Esophagus squamous epithelium (tissue), 5 donors: ENCODE data around the gene ABHD2. TPM values are rescaled to one million over a fixed set of nuclear protein-coding genes. Genes with fewer than 3 reads are reported as not detected.

Experiments used
- DNase-seq: peaks from one replicate; lab custom pipeline; 2025; lab: John Stamatoyannopoulos, UW
- H3K27ac ChIP-seq, 4 donors: fragments of 200-600 bp; sonication (generic); one replicate each; pipeline ENCODE4 v1.5.1; 2016 to 2019; ENCODE audit warnings: mild to moderate bottlenecking in 1 of 4
- H3K27me3 ChIP-seq, 4 donors: fragments of 200-600 bp; sonication (generic); 1 replicate in 3 of 4; 2 replicates in 1 of 4; pipeline versions ENCODE4 v1.5.1 to v1.6.0; 2017 to 2021; ENCODE audit warnings: antibody characterized with exemption in 1 of 4
- H3K36me3 ChIP-seq, 3 donors: fragments of 200-600 bp; sonication (generic); one replicate each; pipeline ENCODE4 v1.5.1; 2016 to 2019
- H3K4me1 ChIP-seq, 3 donors: fragments of 200-600 bp; sonication (generic); one replicate each; pipeline ENCODE4 v1.5.1; 2017 to 2019
- H3K4me3 ChIP-seq, 4 donors: fragments of 200-600 bp; sonication (generic); 1 replicate in 3 of 4; 2 replicates in 1 of 4; pipeline ENCODE4 v1.5.1; 2016 to 2019; ENCODE audit warnings: mild to moderate bottlenecking in 2 of 4, moderate library complexity in 1 of 4
- H3K9me3 ChIP-seq, 3 donors: fragments of 200-600 bp; sonication (generic); one replicate each; pipeline ENCODE4 v1.5.1; 2016 to 2019
- POLR2A ChIP-seq, 4 donors: fragments of 450-650 bp; IDR thresholded peaks; one replicate each; pipeline ENCODE4 v1.6.1; 2017; ENCODE audit warnings: antibody characterized with exemption in 4 of 4, mild to moderate bottlenecking in 4 of 4, moderate library complexity in 3 of 4
- WGBS, 2 donors: methylation state at CpG; one replicate each; pipeline ENCODE4 v1.1.5; 2018; 5-methylcytosine and 5-hydroxymethylcytosine counted together
- intact Hi-C: fragments of 100-400 bp; cut with DNase I; formaldehyde crosslinking; loops from one replicate; pipeline ENCODE4 v1.15.0; 2022
- total RNA-seq, 4 donors: library from RNA; depleted of rRNA; stranded (reverse); fragments of >200 nt; gene quantifications; one replicate each; pipeline ENCODE4 v1.1.0, GENCODE V29; 2016
- TF ChIP-seq, protein P1 (sequence below), 6 experiments: fragments of 450-650 bp in 4 of 6; fragments of 200-600 bp in 2 of 6; sonication (generic) in 2 of 6; IDR thresholded peaks; one replicate each; pipeline ENCODE4 v1.5.1; 2016 to 2019; ENCODE audit warnings: antibody characterized with exemption in 6 of 6, mild to moderate bottlenecking in 4 of 6, moderate library complexity in 4 of 6
- donor health status: DM: yes; HTN: yes; CAD: no.

The ABHD2 gene
- total RNA-seq, 4 donors from 2014 or later, result 31.0 to 49.3 (median 35.3) TPM

- WGBS, 2 donors, result 29 to 32% methylated on average over 4 of the region's 4 CpGs
- Histone ChIP-seq H3K27me3 (no peaks in the 10 kb centered on the region), H3K27ac (peak overlapping the region; percentile 56 to 83 (median 80)), H3K9me3 (no peaks in the 10 kb centered on the region), H3K4me1 (peaks cover 9 to 93% (median 60%) of the 10 kb centered on the region in 3 donors), H3K4me3 (no peak overlapping the region), H3K36me3 (peaks cover 0 to 15% (median 0%) of the 10 kb centered on the region in 3 donors)
- intact Hi-C loops, result no loop called here
- TF ChIP-seq, protein P1, sequence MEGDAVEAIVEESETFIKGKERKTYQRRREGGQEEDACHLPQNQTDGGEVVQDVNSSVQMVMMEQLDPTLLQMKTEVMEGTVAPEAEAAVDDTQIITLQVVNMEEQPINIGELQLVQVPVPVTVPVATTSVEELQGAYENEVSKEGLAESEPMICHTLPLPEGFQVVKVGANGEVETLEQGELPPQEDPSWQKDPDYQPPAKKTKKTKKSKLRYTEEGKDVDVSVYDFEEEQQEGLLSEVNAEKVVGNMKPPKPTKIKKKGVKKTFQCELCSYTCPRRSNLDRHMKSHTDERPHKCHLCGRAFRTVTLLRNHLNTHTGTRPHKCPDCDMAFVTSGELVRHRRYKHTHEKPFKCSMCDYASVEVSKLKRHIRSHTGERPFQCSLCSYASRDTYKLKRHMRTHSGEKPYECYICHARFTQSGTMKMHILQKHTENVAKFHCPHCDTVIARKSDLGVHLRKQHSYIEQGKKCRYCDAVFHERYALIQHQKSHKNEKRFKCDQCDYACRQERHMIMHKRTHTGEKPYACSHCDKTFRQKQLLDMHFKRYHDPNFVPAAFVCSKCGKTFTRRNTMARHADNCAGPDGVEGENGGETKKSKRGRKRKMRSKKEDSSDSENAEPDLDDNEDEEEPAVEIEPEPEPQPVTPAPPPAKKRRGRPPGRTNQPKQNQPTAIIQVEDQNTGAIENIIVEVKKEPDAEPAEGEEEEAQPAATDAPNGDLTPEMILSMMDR (IDR thresholded peaks at IDR 0.05), result no peak
- TF ChIP-seq POLR2A (IDR thresholded peaks at IDR 0.05), result no peak
- DNase-seq, result no peak
Observed at GRCh38 chr15:89105147-89105546, 16.9 kb downstream of the ABHD2 start.

DNA sequence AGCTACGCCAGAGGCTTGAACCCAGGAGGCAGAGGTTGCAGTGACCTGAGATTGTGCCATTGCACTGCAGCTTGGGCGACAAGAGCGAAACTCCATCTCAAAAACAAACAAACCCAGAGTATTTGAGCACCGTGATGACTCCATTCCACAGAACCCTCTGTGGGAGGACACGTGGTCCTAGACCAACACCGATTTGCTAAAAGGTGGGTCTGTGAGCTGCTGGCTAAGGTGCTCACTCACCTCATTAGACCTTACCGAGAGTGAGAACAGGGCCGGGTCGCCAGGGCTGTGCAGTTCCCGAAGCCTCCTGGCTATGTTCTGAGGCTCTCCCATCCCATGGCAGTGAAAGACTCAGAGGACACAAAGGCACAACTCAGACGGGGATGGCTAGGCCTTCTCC, 17.9 kb downstream of the ABHD2 start:
- peaks cover 9 to 82% (median 55%) of the 10 kb centered on the region in 3 donors for H3K4me1 ChIP-seq
- H3K36me3 ChIP-seq, result peaks cover 0 to 15% (median 0%) of the 10 kb centered on the region in 3 donors
- no peak for DNase-seq
- H3K9me3 ChIP-seq, result no peaks in the 10 kb centered on the region
- no peak overlapping the region for H3K4me3 ChIP-seq
- 85 to 97% methylated on average over 7 to 9 of the region's 11 CpGs for WGBS, 2 donors
- H3K27me3 ChIP-seq, result no peaks in the 10 kb centered on the region
- no peak for TF ChIP-seq POLR2A (IDR thresholded peaks at IDR 0.05)
- TF ChIP-seq, protein P1 (IDR thresholded peaks at IDR 0.05), result no peak
- intact Hi-C loops, result no loop called here
- peak overlapping the region in 3 of 4 donors; percentile 31 to 83 (median 78) for H3K27ac ChIP-seq

DNA sequence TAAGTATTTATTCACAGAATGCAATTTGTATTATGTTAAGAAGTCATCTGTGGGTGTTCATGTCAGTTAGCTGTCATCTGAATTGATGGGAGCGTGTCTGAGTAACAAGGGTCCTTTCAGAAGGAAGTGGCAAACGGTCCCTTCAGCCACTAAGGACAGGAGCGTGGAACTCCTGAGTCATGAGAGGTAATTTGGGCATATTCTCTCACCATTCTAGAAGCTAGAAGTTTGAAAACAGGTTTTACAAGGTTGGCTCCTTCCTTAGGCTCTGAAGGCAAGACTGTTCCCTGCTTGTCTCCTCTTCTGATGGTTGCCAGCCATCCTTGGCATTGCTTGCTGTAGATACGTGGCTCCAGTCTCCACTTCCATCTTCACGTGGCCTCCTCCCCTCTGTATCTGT, 19.7 kb downstream of the ABHD2 start:
- no peak for DNase-seq
- TF ChIP-seq, protein P1 (IDR thresholded peaks at IDR 0.05), result no peak
- WGBS, 2 donors, result 28 to 50% methylated on average over 5 of the region's 5 CpGs
- Histone ChIP-seq H3K27me3 (no peaks in the 10 kb centered on the region), H3K9me3 (no peaks in the 10 kb centered on the region), H3K27ac (peak overlapping the region; percentile 51 to 78 (median 65)), H3K4me3 (no peak overlapping the region), H3K4me1 (peaks cover 20 to 82% (median 52%) of the 10 kb centered on the region in 3 donors), H3K36me3 (peaks cover 0 to 15% (median 0%) of the 10 kb centered on the region in 3 donors)
- intact Hi-C loops, result no loop called here

DNA sequence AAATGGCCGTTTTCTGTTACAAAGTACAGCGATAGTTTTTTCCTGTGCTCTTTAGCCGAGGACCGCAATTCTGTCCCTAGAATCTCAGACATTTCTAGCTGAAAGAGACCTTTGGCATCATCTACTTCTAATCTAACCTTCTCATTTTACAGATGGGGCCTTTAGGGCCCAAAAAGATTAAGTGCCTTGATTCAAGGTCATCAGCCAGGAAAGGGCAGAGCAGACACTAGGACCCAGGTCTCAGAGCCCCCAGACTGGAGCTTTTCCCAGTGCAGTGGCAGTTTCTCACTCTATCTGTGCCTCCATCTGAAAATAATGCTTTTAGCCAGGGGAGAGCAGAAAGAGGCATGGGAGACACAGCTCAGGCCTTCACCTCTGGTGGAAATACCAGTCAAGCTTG, 20.6 kb downstream of the ABHD2 start:
- H3K36me3 ChIP-seq, result peaks cover 0 to 13% (median 0%) of the 10 kb centered on the region in 3 donors
- H3K27ac ChIP-seq, result peak overlapping the region in 2 of 4 donors; percentile 70 to 78
- H3K27me3 ChIP-seq, result no peaks in the 10 kb centered on the region
- no peaks in the 10 kb centered on the region for H3K9me3 ChIP-seq
- no peak overlapping the region for H3K4me3 ChIP-seq
- peaks cover 20 to 81% (median 54%) of the 10 kb centered on the region in 3 donors for H3K4me1 ChIP-seq
- 88 to 93% methylated on average over 4 of the region's 4 CpGs for WGBS, 2 donors
- no peak for DNase-seq
- intact Hi-C loops, result no loop called here
- TF ChIP-seq, protein P1 (IDR thresholded peaks at IDR 0.05), result no peak
- TF ChIP-seq POLR2A (IDR thresholded peaks at IDR 0.05), result no peak

DNA sequence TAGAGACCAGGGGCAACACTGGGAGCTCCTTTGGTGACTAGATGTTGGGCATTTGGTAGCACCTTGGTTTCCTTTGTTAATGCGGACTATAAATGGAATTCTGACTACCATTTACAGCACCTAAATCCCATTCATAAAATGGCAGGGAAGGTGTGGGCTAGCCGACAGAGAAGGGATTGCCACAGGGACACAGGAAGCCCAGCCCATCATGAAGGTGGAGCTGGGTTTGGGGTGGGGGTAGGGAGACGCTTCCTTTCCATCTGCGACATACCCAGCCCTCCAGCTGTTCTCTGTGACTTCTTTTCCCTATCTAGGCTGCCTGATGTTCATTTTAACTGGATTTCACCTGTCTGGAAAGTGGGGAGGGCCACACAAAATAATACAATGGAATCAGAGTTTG, 21.0 kb downstream of the ABHD2 start:
- no peak for DNase-seq
- no peaks in the 10 kb centered on the region for H3K27me3 ChIP-seq
- H3K27ac ChIP-seq, result peak overlapping the region in 2 of 4 donors; percentile 70 to 78
- intact Hi-C loops, result no loop called here
- TF ChIP-seq, protein P1 (IDR thresholded peaks at IDR 0.05), result no peak
- TF ChIP-seq POLR2A (IDR thresholded peaks at IDR 0.05), result no peak
- H3K9me3 ChIP-seq, result no peaks in the 10 kb centered on the region
- H3K4me3 ChIP-seq, result no peak overlapping the region
- WGBS, 2 donors, result 67 to 82% methylated on average over 3 to 4 of the region's 4 CpGs
- H3K4me1 ChIP-seq, result peaks cover 20 to 80% (median 50%) of the 10 kb centered on the region in 3 donors
- H3K36me3 ChIP-seq, result peaks cover 0 to 13% (median 0%) of the 10 kb centered on the region in 3 donors
